ENCODE data around the gene HADHB. TPM values are rescaled to one million over a fixed set of nuclear protein-coding genes. Genes with fewer than 3 reads are reported as not detected.

Gene HADHB
- total and polyA plus RNA-seq, 2 of the 13 experiments (the other 11 are each of a cell fraction or from before 2014, with no cell fraction given): 112 to 238 TPM

DNA sequence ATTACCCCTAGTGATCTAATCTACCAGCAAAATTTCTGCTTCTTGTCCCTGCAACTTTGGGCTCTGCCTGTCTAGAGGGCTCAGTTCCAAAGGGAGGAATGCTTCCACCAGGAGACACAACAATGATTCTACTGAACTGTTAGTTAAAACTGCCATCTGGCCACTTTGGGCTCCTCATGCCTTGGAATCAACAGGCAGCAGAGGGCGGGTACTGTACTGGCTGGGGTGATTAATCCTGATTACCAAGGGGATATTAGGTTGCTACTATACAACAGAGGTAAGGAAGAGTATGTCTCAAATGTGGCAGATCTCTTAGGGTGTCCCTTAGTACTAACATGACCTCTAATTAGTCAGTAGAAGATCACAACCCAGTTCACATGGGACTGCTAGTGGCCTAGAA lies 21.7 kb upstream of the HADHB start:
- TF ChIP-seq SIN3B (IDR thresholded peaks at IDR 0.05; ENCODE audit: low read length) (no peak), ZNF256 (CRISPR knock-in tag; conservative IDR thresholded peaks at IDR 0.05) (no peak), KLF13 (CRISPR knock-in tag; IDR thresholded peaks at IDR 0.05) (no peak)
- H3K9me3 ChIP-seq (ENCODE audit: low read length): no peaks in the 10 kb centered on the region
- H3K79me2 ChIP-seq (ENCODE audit: insufficient read depth, low read length): no peaks in the 10 kb centered on the region
- no peak overlapping the region for H3K9ac ChIP-seq (ENCODE audit: insufficient read depth, low read depth, low read length)
- ATAC-seq: no peak; the same call in 2 of the 3 replicates
- H3K36me3 ChIP-seq (replicated peaks in 1 of 2; ENCODE audit: control insufficient read depth in 1 of 2, insufficient read depth in 2 of 2, low read length in 2 of 2): peaks cover 8 to 66% of the 10 kb centered on the region in 2 experiments
- BruUV-seq (replicated peaks): no TSS peak
- ChIA-PET CTCF (ENCODE audit: low intra/inter-chr PET ratio, low total read pairs) (no interaction called here), POLR2A (no interaction called here)
- intact Hi-C loops (cut with micrococcal nuclease; ENCODE audit: unreplicated experiment) (no loop called here), in situ Hi-C loops (cut with HindIII; ENCODE audit: extremely low pct_ligation_motif_present, low pct_unique_long_range_greater_than_20kb) (no loop called here)
- H3K4me1 ChIP-seq (ENCODE audit: insufficient read depth, low read length): peaks cover 11% of the 10 kb centered on the region
- H4K20me1 ChIP-seq (ENCODE audit: insufficient read depth, low read length): no peaks in the 10 kb centered on the region
- WGBS (ENCODE audit: low lambda C conversion rate): 92% methylated on average over 1 of the region's 1 CpG
- FAIRE-seq: no peak
- H3K4me2 ChIP-seq (ENCODE audit: low read depth, low read length): no peak overlapping the region
- H3K4me3 ChIP-seq (replicated peaks in 1 of 3; ENCODE audit: insufficient read depth in 1 of 3, low read depth in 2 of 3, low read length in 3 of 3): no peak overlapping the region
- no peak overlapping the region for H3K27ac ChIP-seq (ENCODE audit: extremely low read length, insufficient read depth, low read length)
- DNase-seq (ENCODE audit: low spot score): no peak
- no peak overlapping the region for H2AFZ ChIP-seq (ENCODE audit: low read length)
- H3K27me3 ChIP-seq (ENCODE audit: control insufficient read depth in 1 of 2, insufficient read depth in 2 of 2, low read length in 2 of 2): no peaks in the 10 kb centered on the region

GRCh38 chr2:26224095-26224494 lies 20.6 kb upstream of the HADHB start:
- FAIRE-seq (no peak), ATAC-seq (no peak), DNase-seq (ENCODE audit: low spot score) (no peak)
- no peak for TF ChIP-seq TCF7L2 (IDR thresholded peaks at IDR 0.05; ENCODE audit: low read depth, low read length)
- TF ChIP-seq TARDBP (CRISPR knock-in tag; IDR thresholded peaks at IDR 0.05): no peak
- no peak for TF ChIP-seq CBX1 (IDR thresholded peaks at IDR 0.05; ENCODE audit: low read depth)
- peak; percentile 49; the same call in 1 of the 2 replicates for TF ChIP-seq SIX1 (CRISPR knock-in tag; IDR thresholded peaks at IDR 0.05; ENCODE audit: borderline replicate concordance)
- Histone ChIP-seq H3K36me3 (replicated peaks in 1 of 2; ENCODE audit: control insufficient read depth in 1 of 2, insufficient read depth in 2 of 2, low read length in 2 of 2) (peaks cover 10 to 74% of the 10 kb centered on the region in 2 experiments), H3K27ac (ENCODE audit: extremely low read length, insufficient read depth, low read length) (no peak overlapping the region), H2AFZ (ENCODE audit: low read length) (no peak overlapping the region), H3K4me1 (ENCODE audit: insufficient read depth, low read length) (peaks cover 11% of the 10 kb centered on the region), H3K27me3 (ENCODE audit: control insufficient read depth in 1 of 2, insufficient read depth in 2 of 2, low read length in 2 of 2) (no peaks in the 10 kb centered on the region), H3K4me3 (replicated peaks in 1 of 3; ENCODE audit: insufficient read depth in 1 of 3, low read depth in 2 of 3, low read length in 3 of 3) (no peak overlapping the region), H3K79me2 (ENCODE audit: insufficient read depth, low read length) (no peaks in the 10 kb centered on the region), H3K9me3 (ENCODE audit: low read length) (no peaks in the 10 kb centered on the region), H3K9ac (ENCODE audit: insufficient read depth, low read depth, low read length) (no peak overlapping the region), H3K4me2 (ENCODE audit: low read depth, low read length) (no peak overlapping the region), H4K20me1 (ENCODE audit: insufficient read depth, low read length) (no peaks in the 10 kb centered on the region)
- TSS peak; percentile 2 for BruUV-seq (replicated peaks)
- ChIA-PET POLR2A (interaction anchor here (0.6 kb wide), 1 partner anchor 231 kb away, joined by 3 read pairs; no protein-coding TSS in a partner anchor), CTCF (ENCODE audit: low intra/inter-chr PET ratio, low total read pairs) (no interaction called here)
- WGBS (ENCODE audit: low lambda C conversion rate): 72% methylated on average over 2 of the region's 2 CpGs
- intact Hi-C loops (cut with micrococcal nuclease; ENCODE audit: unreplicated experiment) (no loop called here), in situ Hi-C loops (cut with HindIII; ENCODE audit: extremely low pct_ligation_motif_present, low pct_unique_long_range_greater_than_20kb) (no loop called here)
